ENCODE data around the gene CBX7.

The CBX7 gene

DNA sequence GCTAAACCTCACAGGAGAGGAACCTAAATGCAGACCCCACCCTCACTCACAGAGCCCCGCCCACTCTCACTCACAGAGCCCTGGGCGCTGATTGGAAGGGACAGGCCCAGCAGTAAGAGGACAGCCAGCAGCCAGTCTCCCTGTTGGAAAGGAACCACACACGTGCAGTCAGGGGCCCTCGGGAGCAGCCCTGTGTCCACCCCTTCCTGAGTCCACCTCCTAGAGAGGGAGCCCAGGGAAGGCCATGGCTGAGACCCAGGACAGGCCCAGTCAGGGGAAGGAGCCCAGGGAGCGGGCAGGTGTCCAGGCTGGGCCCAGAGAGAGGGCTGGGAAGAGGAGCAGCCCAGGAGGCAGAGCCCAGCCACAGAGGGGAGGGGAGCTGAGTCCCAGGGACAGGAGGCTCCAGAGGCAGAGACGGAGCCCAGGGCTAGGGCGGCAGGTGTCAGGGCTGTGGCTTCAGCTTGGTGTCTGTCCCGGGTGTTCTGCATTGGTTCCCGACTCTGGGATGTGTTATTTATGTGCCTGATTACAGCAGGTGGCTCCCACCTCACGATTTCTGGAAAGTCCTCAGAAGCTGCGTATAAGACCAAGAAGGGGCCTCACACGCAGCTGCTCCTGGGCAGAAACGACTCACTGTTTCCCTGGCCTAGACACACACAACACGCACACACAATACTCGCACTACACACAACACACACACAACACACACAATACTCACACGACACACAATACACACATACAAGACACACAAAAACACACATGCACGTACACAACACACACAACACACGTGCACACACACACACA is 64.4 kb downstream of the CBX7 start:
- H3K4me3 ChIP-seq (ENCODE audit: low read depth, low read length) = no peak overlapping the region
- no peak for DNase-seq (ENCODE audit: low read depth, low spot score)
- ChIA-PET POLR2A (no interaction called here), CTCF (interaction anchor here (1.0 kb wide), 1 partner anchor 219 kb away, joined by 3 read pairs; no protein-coding TSS in a partner anchor)
- TF ChIP-seq, protein P1, sequence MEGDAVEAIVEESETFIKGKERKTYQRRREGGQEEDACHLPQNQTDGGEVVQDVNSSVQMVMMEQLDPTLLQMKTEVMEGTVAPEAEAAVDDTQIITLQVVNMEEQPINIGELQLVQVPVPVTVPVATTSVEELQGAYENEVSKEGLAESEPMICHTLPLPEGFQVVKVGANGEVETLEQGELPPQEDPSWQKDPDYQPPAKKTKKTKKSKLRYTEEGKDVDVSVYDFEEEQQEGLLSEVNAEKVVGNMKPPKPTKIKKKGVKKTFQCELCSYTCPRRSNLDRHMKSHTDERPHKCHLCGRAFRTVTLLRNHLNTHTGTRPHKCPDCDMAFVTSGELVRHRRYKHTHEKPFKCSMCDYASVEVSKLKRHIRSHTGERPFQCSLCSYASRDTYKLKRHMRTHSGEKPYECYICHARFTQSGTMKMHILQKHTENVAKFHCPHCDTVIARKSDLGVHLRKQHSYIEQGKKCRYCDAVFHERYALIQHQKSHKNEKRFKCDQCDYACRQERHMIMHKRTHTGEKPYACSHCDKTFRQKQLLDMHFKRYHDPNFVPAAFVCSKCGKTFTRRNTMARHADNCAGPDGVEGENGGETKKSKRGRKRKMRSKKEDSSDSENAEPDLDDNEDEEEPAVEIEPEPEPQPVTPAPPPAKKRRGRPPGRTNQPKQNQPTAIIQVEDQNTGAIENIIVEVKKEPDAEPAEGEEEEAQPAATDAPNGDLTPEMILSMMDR (IDR thresholded peaks at IDR 0.05; ENCODE audit: insufficient read depth, low read length, missing control alignments) = no peak

DNA sequence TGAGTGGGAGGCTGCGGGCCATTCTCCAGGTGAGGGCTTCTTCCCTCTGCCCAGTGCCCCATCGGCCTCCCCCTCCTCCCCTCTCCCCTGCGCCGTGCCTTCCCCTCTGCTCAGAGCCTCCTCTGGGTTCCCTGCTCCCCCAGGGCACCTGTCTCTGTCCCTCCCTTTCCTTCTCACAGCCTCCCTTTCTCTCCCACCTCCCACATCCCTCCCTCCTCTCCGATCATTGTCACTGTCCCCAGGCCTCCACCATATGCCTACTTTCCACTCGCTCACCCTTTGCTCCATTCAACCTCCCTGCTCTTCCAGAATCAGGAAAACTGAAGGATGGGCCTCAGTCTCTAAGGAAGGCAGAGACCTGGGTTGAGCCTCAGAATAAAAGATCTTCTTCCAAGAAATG is 65.4 kb downstream of the CBX7 start:
- ChIA-PET POLR2A (no interaction called here), CTCF (no interaction called here)

DNA sequence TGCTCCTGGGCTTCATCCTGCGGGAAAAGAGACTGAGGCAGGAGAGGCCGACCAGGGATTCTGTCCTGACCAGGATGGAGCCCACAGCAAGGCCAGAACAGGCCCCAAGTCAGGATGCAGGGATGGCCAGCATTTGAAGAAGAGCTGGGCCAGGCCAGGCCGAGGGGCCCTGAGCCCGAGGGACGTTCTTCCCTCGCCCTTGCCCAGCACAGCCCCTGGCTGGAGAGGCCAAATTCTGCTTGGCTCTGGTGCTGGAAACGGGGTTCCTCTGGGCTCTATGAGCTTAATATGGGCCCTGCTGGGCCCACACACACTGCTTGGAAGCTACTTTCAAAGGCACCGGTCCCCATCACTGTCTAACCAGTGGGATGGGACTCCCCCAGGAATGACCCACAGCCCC is 67.8 kb downstream of the CBX7 start:
- POLR2A ChIA-PET = no interaction called here
- TF ChIP-seq, protein P1 (IDR thresholded peaks at IDR 0.05; ENCODE audit: insufficient read depth, low read length, missing control alignments) = no peak
- no peak overlapping the region for H3K4me3 ChIP-seq (ENCODE audit: low read depth, low read length)
- no peak for DNase-seq (ENCODE audit: low read depth, low spot score)
- CTCF ChIA-PET = no interaction called here

More for the DNA sequence above, 65.4 kb downstream of the CBX7 start:
- DNase-seq (ENCODE audit: low read depth, low spot score) = no peak
- TF ChIP-seq, protein P1 (IDR thresholded peaks at IDR 0.05; ENCODE audit: insufficient read depth, low read length, missing control alignments) = no peak
- H3K4me3 ChIP-seq (ENCODE audit: low read depth, low read length) = no peak overlapping the region

DNA sequence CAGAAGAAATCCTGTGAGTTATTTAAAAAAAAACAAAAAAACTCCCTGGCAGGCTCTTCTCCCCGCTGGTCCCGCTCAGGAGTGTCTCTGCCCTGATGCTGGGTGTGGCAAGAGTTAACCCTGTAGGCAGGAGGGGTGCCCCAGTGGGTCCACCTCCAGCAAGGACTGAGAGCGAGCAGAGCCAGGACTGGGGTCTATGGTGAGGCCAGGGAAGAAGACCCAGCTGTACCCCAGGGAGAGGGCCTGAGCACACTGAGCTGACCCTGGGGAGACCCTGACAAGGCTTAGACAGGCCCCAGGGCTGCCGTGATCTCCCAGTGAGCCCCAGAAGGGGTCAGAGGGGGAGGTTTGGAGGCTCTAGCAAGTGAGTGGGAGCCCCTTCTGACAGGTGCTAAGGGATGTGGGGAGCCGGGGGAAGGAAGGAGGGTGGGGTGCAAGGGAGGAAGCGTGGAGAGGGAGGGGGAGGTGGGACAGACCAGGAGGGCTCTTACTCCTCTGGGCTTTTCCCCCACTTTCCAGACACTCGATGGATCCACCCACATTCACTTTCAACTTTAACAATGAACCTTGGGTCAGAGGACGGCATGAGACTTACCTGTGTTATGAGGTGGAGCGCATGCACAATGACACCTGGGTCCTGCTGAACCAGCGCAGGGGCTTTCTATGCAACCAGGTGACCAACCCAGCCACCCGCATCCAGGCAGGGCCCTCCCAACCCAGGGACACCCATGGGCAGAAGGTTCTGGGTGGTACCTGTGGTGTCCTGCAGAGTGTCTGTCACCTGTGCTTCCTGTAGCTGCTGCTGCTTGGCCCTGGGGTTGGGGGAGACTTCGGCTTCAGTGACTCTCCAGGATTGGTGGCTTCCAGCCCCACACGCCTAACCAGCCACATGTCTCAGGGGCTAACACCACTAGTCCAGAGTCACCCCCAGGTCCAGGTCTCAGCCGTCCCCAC is 69.0 kb downstream of the CBX7 start:
- ChIA-PET CTCF (no interaction called here), POLR2A (no interaction called here)
- no peak overlapping the region for H3K4me3 ChIP-seq (ENCODE audit: low read depth, low read length)

DNA sequence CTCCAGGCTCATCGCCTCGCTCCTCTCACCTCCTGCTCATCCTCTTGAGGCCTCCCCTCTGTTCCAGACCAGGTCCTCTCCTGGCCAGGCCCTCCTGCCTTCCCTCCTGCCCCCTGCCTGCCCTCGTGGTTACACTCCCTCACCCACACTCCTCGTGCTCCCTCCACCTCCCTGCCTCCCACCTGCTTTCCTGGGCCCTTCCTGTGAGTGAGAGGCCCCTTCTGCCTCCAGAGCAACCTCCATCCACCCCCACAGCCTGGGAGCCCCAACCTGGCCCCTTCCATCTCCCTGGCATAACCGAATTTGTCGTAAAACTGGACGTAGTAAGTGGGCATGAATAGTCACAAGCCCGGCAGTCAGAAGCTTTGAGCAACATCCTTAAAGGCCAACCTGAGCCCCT is 70.9 kb downstream of the CBX7 start:
- ChIA-PET POLR2A (no interaction called here), CTCF (no interaction called here)
- TF ChIP-seq, protein P1 (IDR thresholded peaks at IDR 0.05; ENCODE audit: insufficient read depth, low read length, missing control alignments) = no peak
- no peak overlapping the region for H3K4me3 ChIP-seq (ENCODE audit: low read depth, low read length)
- no peak for DNase-seq (ENCODE audit: low read depth, low spot score)

More for the DNA sequence above, 69.0 kb downstream of the CBX7 start:
- no peak for DNase-seq (ENCODE audit: low read depth, low spot score)
- TF ChIP-seq, protein P1 (IDR thresholded peaks at IDR 0.05; ENCODE audit: insufficient read depth, low read length, missing control alignments) = no peak

DNA sequence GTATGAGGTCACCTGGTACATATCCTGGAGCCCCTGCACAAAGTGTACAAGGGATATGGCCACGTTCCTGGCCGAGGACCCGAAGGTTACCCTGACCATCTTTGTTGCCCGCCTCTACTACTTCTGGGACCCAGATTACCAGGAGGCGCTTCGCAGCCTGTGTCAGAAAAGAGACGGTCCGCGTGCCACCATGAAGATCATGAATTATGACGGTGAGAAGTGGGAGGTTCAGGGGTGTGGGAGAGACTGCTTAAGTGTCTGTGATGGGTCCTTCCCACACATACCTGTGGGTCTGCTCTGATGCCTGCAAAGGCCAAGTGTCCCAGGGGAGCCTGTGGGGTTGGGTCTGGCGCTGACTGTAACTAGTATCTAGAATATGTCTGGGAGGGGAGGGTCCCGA is 71.5 kb downstream of the CBX7 start:
- ChIA-PET CTCF (no interaction called here), POLR2A (no interaction called here)
- TF ChIP-seq, protein P1 (IDR thresholded peaks at IDR 0.05; ENCODE audit: insufficient read depth, low read length, missing control alignments) = no peak

More for the DNA sequence above, 71.5 kb downstream of the CBX7 start:
- H3K4me3 ChIP-seq (ENCODE audit: low read depth, low read length) = no peak overlapping the region
- no peak for DNase-seq (ENCODE audit: low read depth, low spot score)
